Endothelial cell of umbilical vein (primary cell): Measurements from ENCODE around the gene LCN15. TPM values are rescaled to one million over a fixed set of nuclear protein-coding genes. Genes with fewer than 3 reads are reported as not detected.
"Not testable (repeated sequence)": the region's sequence is repeated elsewhere in the genome, so short reads cannot be mapped to it uniquely, and the experiment has no call there.

ENCODE experiments used
- BruUV-seq: library from RNA; stranded (reverse); fragments of 400-500 nt; replicated peaks from 2 replicates; lab custom pipeline; 2021; lab: Mats Ljungman, UMichigan
- CTCF ChIA-PET: fragments of 300-600, 350-600 bp; sonication (Branson Sonifier 250); formaldehyde crosslinking; loops from one replicate; lab custom pipeline; 2021; ENCODE audit warnings: antibody characterized with exemption, inconsistent platforms; lab: Charles Lee
- POLR2A ChIA-PET: fragments of 300-600, 350-600 bp; sonication (Branson Sonifier 250); formaldehyde crosslinking; loops from one replicate; lab custom pipeline; 2021; ENCODE audit warnings: antibody characterized with exemption, inconsistent platforms; lab: Charles Lee
- DNase-seq: peaks from one replicate; pipeline ENCODE4 v3.0.0-alpha.2; 2011; ENCODE audit warnings: low read depth, low spot score
- FAIRE-seq: peaks from 2 replicates; lab custom pipeline; 2011; peaks lifted over from hg19 to GRCh38; lab: Jason Lieb, UNC
- H2AFZ ChIP-seq: 2 replicates; pipeline ENCODE4 v1.6.0; 2012; ENCODE audit warnings: low read depth, low read length, control low read depth, inconsistent platforms
- H3K27ac ChIP-seq: 2 replicates; pipeline ENCODE4 v1.5.1; 2011; ENCODE audit warnings: low read depth, mild to moderate bottlenecking, control low read depth, low read length, moderate library complexity; ENCODE audit not compliant: insufficient read depth
- H3K27me3 ChIP-seq, 2 experiments: 2 replicates each; pipeline versions ENCODE4 v1.6.0 to v1.6.1; 2011; ENCODE audit warnings: low read length in 2 of 2, mixed read lengths in 1 of 2; ENCODE audit not compliant: control insufficient read depth in 2 of 2, insufficient read depth in 2 of 2
- H3K36me3 ChIP-seq, 2 experiments: 2 replicates in 1 of 2; 3 replicates in 1 of 2; pipeline ENCODE4 v1.5.1; 2011; ENCODE audit warnings: low read length in 2 of 2, mild to moderate bottlenecking in 1 of 2, moderate library complexity in 1 of 2; ENCODE audit not compliant: control insufficient read depth in 2 of 2, insufficient read depth in 2 of 2; ENCODE audit errors: extremely low read depth in 1 of 2
- H3K4me1 ChIP-seq: 3 replicates; pipeline ENCODE4 v1.5.1; 2011; ENCODE audit warnings: mild to moderate bottlenecking, low read length; ENCODE audit not compliant: control insufficient read depth, insufficient read depth; ENCODE audit errors: extremely low read depth
- H3K4me2 ChIP-seq: 2 replicates; pipeline ENCODE4 v1.6.1; 2011; ENCODE audit warnings: low read length, control low read depth, mixed read lengths; ENCODE audit not compliant: insufficient read depth
- H3K4me3 ChIP-seq, 3 experiments: fragments of 200-600 bp in 1 of 3; sonication (generic), shearing (Covaris generic) in 1 of 3; replicated peaks in 1 of 3; 2 replicates each; pipeline ENCODE4 v1.5.1; 2011 to 2016; ENCODE audit warnings: control low read depth in 3 of 3, low read length in 3 of 3, mild to moderate bottlenecking in 2 of 3, inconsistent platforms in 1 of 3, low read depth in 1 of 3, moderate library complexity in 1 of 3; ENCODE audit not compliant: insufficient read depth in 1 of 3
- H3K79me2 ChIP-seq: 2 replicates; pipeline ENCODE4 v1.6.0; 2012; ENCODE audit warnings: low read length, inconsistent platforms; ENCODE audit not compliant: control insufficient read depth, insufficient read depth
- H3K9ac ChIP-seq: replicated peaks from 2 replicates; pipeline ENCODE3; 2011; ENCODE audit warnings: low read length, control low read depth; ENCODE audit not compliant: insufficient read depth; ENCODE audit errors: extremely low read depth
- H3K9me1 ChIP-seq: replicated peaks from 3 replicates; pipeline ENCODE4 v1.6.0; 2011; ENCODE audit warnings: mild to moderate bottlenecking, low read length; ENCODE audit not compliant: control insufficient read depth, insufficient read depth; ENCODE audit errors: extremely low read depth
- H3K9me3 ChIP-seq: replicated peaks from 2 replicates; pipeline ENCODE4 v1.5.1; 2012; ENCODE audit warnings: low read length, inconsistent platforms; ENCODE audit not compliant: control insufficient read depth, insufficient read depth
- H4K20me1 ChIP-seq: replicated peaks from 2 replicates; pipeline ENCODE3; 2011; ENCODE audit warnings: mild to moderate bottlenecking, low read length; ENCODE audit not compliant: control insufficient read depth, insufficient read depth; ENCODE audit errors: extremely low read depth
- EZH2 ChIP-seq: IDR thresholded peaks from 2 replicates; pipeline ENCODE4 v1.6.1; 2012; ENCODE audit warnings: borderline replicate concordance, low read depth, mild to moderate bottlenecking, moderate library complexity, low read length, inconsistent platforms; ENCODE audit not compliant: severe bottlenecking
- FOS ChIP-seq: IDR thresholded peaks from 2 replicates; pipeline ENCODE4 v1.6.1; 2011; ENCODE audit warnings: mild to moderate bottlenecking, low read length, moderate library complexity, borderline replicate concordance; ENCODE audit not compliant: insufficient read depth
- GATA2 ChIP-seq: IDR thresholded peaks from 2 replicates; pipeline ENCODE4 v1.7.0; 2011; ENCODE audit warnings: low read depth, mild to moderate bottlenecking, moderate library complexity, mixed read lengths, low read length; ENCODE audit not compliant: insufficient read length, insufficient read depth
- JUN ChIP-seq: IDR thresholded peaks from 2 replicates; pipeline ENCODE4 v1.6.1; 2011; ENCODE audit warnings: borderline replicate concordance, low read depth; ENCODE audit not compliant: insufficient read length, insufficient read depth
- MYC ChIP-seq: IDR thresholded peaks from one replicate; pipeline ENCODE4 v1.6.1; 2011; ENCODE audit warnings: mild to moderate bottlenecking, low read depth, low read length
- POLR2A ChIP-seq: IDR thresholded peaks from 2 replicates; pipeline ENCODE4 v1.6.1; 2012; ENCODE audit warnings: low read depth, mild to moderate bottlenecking, control low read depth, low read length
- POLR2AphosphoS5 ChIP-seq: IDR thresholded peaks from 2 replicates; pipeline ENCODE4 v1.6.1; 2012; ENCODE audit warnings: low read depth, mild to moderate bottlenecking, control low read depth, low read length, moderate library complexity; ENCODE audit not compliant: insufficient read depth
- dilution Hi-C: fragments of 300-500 bp; cut with MboI; formaldehyde crosslinking; loops from one replicate; pipeline ENCODE4 v1.15.0; 2019; ENCODE audit warnings: low sequenced_read_pairs; ENCODE audit not compliant: extremely low pct_ligation_motif_present
- intact Hi-C: fragments of 100-400 bp; cut with micrococcal nuclease; formaldehyde crosslinking; loops from one replicate; pipeline ENCODE4 v1.10.0; 2022
- polyA plus RNA-seq, 4 experiments: library from polyadenylated mRNA; depleted of rRNA in 3 of 4; stranded (reverse) in 3 of 4; unstranded in 1 of 4; fragments of >200 nt; gene quantifications; 2 replicates each; pipeline versions ENCODE4 v1.2.1 to v1.2.3, GENCODE V29; 2011 to 2012; ENCODE audit warnings: missing spikeins in 1 of 4
- total RNA-seq: library from RNA; stranded (reverse); gene quantifications from 2 replicates; pipeline ENCODE4 v1.2.3, GENCODE V29; 2021
- TF ChIP-seq, protein P1 (sequence below): IDR thresholded peaks from 2 replicates; pipeline ENCODE4 v1.6.1; 2011; ENCODE audit not compliant: insufficient read depth, insufficient read length
- TF ChIP-seq, protein P2 (sequence below), 2 donors: IDR thresholded peaks; 1 replicate in 1 of 2; 2 replicates in 1 of 2; pipeline ENCODE4 v1.5.1; 2011; ENCODE audit warnings: low read length in 2 of 2, mild to moderate bottlenecking in 2 of 2, moderate library complexity in 2 of 2, control low read depth in 1 of 2, inconsistent platforms in 1 of 2, low read depth in 1 of 2; ENCODE audit not compliant: insufficient read depth in 1 of 2; ENCODE audit errors: extremely low read depth in 1 of 2

The LCN15 gene
- total and polyA plus RNA-seq, 2 donors (not counting 3 experiments of a cell fraction or from before 2014, with no cell fraction given) = not detected

DNA sequence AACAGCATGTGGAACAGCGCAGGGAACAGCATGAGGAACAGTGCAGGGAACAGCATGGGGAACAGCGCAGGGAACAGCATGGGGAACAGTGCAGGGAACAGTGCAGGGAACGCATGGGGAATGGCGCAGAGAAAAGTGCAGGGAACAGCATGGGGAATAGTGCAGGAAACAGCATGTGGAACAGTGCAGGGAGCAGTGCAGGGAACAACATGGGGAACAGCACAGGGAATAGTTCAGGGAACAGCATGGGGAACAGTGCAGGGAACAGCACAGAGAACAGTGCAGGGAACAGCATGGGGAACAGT, 8.2 kb downstream of the LCN15 start:
- Histone ChIP-seq H3K27me3 (peaks cover 3% of the 10 kb centered on the region in 2 experiments), H3K4me3 (no peak overlapping the region), H3K4me2 (no peak overlapping the region), H2AFZ (no peak overlapping the region), H3K36me3 (no peaks in the 10 kb centered on the region), H4K20me1 (no peaks in the 10 kb centered on the region), H3K27ac (no peak overlapping the region), H3K9me1 (no peaks in the 10 kb centered on the region), H3K9me3 (no peaks in the 10 kb centered on the region), H3K9ac (no peak overlapping the region), H3K4me1 (no peaks in the 10 kb centered on the region), H3K79me2 (no peaks in the 10 kb centered on the region)
- TF ChIP-seq GATA2 (no peak), EZH2 (no peak), JUN (no peak), MYC (no peak), POLR2A (no peak), FOS (no peak), POLR2AphosphoS5 (no peak)
- TF ChIP-seq, protein P1, sequence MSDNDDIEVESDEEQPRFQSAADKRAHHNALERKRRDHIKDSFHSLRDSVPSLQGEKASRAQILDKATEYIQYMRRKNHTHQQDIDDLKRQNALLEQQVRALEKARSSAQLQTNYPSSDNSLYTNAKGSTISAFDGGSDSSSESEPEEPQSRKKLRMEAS = no peak
- TF ChIP-seq, protein P2, sequence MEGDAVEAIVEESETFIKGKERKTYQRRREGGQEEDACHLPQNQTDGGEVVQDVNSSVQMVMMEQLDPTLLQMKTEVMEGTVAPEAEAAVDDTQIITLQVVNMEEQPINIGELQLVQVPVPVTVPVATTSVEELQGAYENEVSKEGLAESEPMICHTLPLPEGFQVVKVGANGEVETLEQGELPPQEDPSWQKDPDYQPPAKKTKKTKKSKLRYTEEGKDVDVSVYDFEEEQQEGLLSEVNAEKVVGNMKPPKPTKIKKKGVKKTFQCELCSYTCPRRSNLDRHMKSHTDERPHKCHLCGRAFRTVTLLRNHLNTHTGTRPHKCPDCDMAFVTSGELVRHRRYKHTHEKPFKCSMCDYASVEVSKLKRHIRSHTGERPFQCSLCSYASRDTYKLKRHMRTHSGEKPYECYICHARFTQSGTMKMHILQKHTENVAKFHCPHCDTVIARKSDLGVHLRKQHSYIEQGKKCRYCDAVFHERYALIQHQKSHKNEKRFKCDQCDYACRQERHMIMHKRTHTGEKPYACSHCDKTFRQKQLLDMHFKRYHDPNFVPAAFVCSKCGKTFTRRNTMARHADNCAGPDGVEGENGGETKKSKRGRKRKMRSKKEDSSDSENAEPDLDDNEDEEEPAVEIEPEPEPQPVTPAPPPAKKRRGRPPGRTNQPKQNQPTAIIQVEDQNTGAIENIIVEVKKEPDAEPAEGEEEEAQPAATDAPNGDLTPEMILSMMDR (IDR thresholded peaks at IDR 0.05; ENCODE audit: extremely low read depth in 1 of 2, insufficient read depth in 1 of 2, low read depth in 1 of 2, low read length in 2 of 2) = no peak
- CTCF ChIA-PET = no interaction called here
- intact Hi-C loops = no loop called here
- POLR2A ChIA-PET = no interaction called here
- DNase-seq = no peak
- BruUV-seq = no TSS peak
- no peak for FAIRE-seq
- dilution Hi-C loops = no loop called here

DNA sequence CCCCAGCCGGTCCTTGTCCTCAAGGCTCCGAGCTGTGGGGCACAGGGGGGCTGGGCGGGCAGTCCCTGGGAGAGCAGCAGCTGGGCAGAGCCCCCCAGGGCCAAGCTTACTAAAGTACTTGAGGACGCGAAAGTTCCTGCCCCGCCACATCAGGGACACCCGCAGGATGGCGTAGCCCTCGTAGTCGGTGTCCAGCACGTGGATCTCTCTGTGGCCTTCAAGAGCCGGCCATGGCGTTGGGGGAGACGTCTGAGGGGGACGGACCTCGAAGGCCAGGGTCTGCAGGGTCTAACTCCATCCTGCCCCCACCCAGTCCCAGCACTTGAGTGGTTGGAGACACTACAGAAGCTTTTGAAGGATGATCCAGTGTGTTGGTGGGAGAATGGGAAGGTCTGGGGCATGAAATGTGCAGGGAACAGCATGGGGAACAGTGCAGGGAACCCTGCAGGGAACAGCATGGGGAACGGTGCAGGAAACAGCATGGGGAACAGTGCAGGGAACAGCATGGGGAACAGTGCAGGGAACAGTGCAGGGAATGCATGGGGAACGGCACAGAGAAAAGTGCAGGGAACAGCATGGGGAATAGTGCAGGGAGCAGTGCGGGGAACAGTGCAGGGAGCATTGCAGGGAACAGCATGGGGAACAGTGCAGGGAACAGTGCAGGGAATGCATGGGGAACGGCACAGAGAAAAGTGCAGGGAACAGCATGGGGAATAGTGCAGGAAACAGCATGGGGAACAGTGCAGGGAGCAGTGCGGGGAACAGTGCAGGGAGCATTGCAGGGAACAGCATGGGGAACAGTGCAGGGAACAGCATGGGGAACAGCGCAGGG, 8.8 kb downstream of the LCN15 start:
- H3K27me3 ChIP-seq, DNase-seq, intact Hi-C loops, H3K4me3 ChIP-seq, H3K79me2 ChIP-seq, H3K4me1 ChIP-seq, FAIRE-seq, H4K20me1 ChIP-seq, H2AFZ ChIP-seq, BruUV-seq, dilution Hi-C loops, H3K27ac ChIP-seq, H3K4me2 ChIP-seq, POLR2A ChIA-PET, H3K36me3 ChIP-seq, H3K9ac ChIP-seq, H3K9me3 ChIP-seq, H3K9me1 ChIP-seq: not testable (repeated sequence)
- CTCF ChIA-PET = interaction anchor here (0.6 to 1.5 kb wide), 4 partner anchors 8 to 28 kb away, joined by 3 to 5 read pairs (median 4); partner anchors contain the start of gene LCN10
